ENCODE data around the gene EPHA2. TPM values are rescaled to one million over a fixed set of nuclear protein-coding genes. Genes with fewer than 3 reads are reported as not detected.

EPHA2 gene
- total and polyA plus RNA-seq, 11 donors = 5.6 to 34.7 (median 14.6) TPM

DNA sequence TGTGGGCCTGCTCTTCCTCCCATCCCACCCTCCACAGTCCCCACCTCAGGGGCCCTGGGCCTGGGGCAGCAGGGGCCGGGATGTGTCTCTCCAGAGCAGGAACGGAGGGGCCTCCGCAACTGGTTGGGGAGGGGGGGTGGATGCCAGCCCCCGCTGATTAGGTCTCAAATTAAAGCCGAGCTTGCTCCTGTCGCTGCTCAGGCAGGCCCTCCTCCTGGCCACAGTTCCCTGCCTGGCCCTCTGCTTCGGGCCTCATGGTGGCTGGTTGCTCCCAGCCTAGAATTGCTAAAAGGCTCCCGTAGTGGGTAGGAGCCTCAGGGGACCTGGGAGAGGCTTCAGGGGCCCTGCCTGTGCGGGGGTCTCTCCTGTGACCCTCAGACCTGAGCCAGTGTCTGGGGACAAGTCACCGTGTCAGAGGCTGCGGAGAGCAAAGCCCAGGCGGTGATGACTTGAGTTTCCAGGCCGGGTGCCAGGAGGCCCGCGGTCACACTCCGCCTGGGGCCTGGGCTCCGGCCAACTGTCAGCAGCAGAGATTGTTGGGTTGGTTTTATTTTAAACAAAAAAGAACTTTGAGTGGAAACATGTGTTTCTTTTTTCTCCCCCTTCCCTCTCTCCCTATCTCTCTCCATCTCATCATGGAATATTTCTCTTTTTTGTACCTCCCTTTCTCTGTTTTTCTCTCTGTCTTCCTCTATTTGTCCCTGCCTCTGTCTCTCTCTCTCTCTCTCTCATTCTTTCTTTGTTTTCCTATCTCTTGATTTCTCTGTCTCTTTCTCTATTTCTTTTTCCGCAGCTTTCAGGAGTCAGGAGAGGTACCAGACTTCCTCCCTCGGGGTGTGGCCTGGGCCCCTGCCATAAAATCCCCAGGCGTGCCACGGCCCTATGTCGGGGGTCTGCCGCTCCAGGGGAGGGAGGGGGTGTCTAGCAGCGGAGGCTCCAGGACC, 20.0 kb upstream of the EPHA2 start:
- H3K9me3 ChIP-seq = no peaks in the 10 kb centered on the region
- peaks cover 12 to 51% (median 39%) of the 10 kb centered on the region in 12 donors for H3K4me1 ChIP-seq
- TF ChIP-seq POLR2A (IDR thresholded peaks at IDR 0.05) = no peak
- TF ChIP-seq, protein P1, sequence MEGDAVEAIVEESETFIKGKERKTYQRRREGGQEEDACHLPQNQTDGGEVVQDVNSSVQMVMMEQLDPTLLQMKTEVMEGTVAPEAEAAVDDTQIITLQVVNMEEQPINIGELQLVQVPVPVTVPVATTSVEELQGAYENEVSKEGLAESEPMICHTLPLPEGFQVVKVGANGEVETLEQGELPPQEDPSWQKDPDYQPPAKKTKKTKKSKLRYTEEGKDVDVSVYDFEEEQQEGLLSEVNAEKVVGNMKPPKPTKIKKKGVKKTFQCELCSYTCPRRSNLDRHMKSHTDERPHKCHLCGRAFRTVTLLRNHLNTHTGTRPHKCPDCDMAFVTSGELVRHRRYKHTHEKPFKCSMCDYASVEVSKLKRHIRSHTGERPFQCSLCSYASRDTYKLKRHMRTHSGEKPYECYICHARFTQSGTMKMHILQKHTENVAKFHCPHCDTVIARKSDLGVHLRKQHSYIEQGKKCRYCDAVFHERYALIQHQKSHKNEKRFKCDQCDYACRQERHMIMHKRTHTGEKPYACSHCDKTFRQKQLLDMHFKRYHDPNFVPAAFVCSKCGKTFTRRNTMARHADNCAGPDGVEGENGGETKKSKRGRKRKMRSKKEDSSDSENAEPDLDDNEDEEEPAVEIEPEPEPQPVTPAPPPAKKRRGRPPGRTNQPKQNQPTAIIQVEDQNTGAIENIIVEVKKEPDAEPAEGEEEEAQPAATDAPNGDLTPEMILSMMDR (IDR thresholded peaks at IDR 0.05) = no peak
- WGBS, 4 donors = 6 to 11% (median 10%) methylated on average over 13 to 24 of the region's 24 CpGs
- no peaks in the 10 kb centered on the region for H3K27me3 ChIP-seq
- peak; percentile 79 to 95 (median 89) for ATAC-seq
- peak overlapping the region in 2 of 12 donors; percentile 16 to 26 for H3K4me3 ChIP-seq
- intact Hi-C loops (cut with DNase I) = no loop called here
- peak overlapping the region; percentile 48 to 92 (median 80) for H3K27ac ChIP-seq
- H3K36me3 ChIP-seq = no peaks in the 10 kb centered on the region
- DNase-seq = peak; percentile 91 to 94 (median 92)

DNA sequence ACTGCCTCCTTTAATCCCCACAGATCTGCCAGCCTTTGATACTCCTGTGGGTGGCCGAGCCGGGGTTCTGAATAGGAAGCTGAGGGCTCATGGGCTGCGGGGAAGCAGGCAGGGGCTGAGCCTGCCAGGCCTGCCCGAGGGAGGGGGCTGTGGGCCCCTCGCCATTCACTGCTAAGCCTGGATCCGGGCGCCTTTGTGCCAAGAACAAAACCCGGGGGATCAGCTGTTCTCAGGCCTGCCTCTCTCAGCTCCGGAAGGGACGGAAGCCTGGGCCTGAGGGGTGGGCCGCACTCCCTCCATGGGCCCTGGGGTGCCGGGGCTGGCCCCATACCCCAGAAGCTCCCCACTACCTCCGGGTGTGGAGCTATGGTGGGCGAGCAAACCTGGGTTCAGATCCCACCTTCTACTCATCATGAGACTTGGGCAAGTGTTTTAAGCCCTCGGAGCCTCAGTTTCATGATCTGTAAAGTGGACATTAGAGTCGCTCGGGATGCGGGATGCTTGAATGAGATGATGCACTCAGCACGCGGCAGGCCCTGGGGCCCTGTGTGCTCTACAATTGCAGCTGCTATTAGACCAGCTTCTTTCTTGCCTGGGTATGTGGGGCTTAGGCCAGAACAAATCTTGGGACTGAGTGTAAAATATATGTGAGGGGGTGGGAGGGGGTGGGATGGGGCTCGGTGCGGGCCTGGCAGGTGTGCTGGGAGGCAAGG, 19.2 kb upstream of the EPHA2 start:
- Histone ChIP-seq H3K27ac (peak overlapping the region; percentile 48 to 92 (median 80)), H3K36me3 (no peaks in the 10 kb centered on the region), H3K9me3 (no peaks in the 10 kb centered on the region), H3K4me1 (peaks cover 12 to 47% (median 38%) of the 10 kb centered on the region in 12 donors), H3K27me3 (no peaks in the 10 kb centered on the region), H3K4me3 (no peak overlapping the region)
- intact Hi-C loops (cut with DNase I) = no loop called here
- ATAC-seq = peak in 1 of 4 donors; percentile 13
- DNase-seq = no peak
- 64 to 72% (median 69%) methylated on average over 16 to 22 of the region's 22 CpGs for WGBS, 4 donors
- TF ChIP-seq, protein P1 (IDR thresholded peaks at IDR 0.05) = no peak
- TF ChIP-seq POLR2A (IDR thresholded peaks at IDR 0.05) = no peak

DNA sequence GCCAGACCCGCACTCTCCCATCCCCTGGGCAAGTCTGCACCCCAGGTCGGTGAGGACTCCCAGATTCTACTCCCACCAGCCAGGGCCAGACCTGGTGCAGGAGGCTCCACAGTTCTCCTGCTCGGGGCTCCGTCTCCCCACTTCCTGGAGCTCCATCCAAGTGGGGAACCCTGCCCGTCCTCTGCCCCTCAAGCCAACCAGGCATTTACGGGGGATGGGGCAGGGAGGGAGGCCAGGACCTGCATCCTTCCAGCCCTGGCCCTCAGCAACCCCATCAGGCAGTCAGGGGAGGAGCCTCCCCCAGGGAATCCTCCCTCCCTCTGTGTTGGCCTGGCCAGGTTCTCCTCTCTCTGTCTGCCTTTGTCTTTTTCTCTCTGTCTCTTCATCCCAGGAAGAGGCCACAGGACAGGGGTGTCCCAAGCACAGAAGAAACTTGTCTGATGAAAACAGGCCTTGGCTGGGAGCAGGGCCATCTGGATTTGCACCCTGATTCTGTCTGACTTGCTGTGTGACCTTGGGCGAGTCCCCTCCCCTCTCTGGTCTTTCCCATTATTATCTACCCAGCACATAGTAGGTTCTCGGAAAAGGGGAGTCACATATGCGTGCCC, 18.5 kb upstream of the EPHA2 start:
- ATAC-seq (no peak), DNase-seq (no peak)
- peaks cover 12 to 47% (median 38%) of the 10 kb centered on the region in 12 donors for H3K4me1 ChIP-seq

More for the DNA sequence above, 18.5 kb upstream of the EPHA2 start:
- intact Hi-C loops (cut with DNase I) = no loop called here
- peak overlapping the region in 1 of 12 donors; percentile 92 for H3K27ac ChIP-seq
- no peaks in the 10 kb centered on the region for H3K27me3 ChIP-seq
- 89 to 91% (median 91%) methylated on average over 9 of the region's 9 CpGs for WGBS, 4 donors
- H3K9me3 ChIP-seq = no peaks in the 10 kb centered on the region
- no peak overlapping the region for H3K4me3 ChIP-seq
- no peak for TF ChIP-seq POLR2A (IDR thresholded peaks at IDR 0.05)
- TF ChIP-seq, protein P1 (IDR thresholded peaks at IDR 0.05) = no peak
- H3K36me3 ChIP-seq = no peaks in the 10 kb centered on the region
